ENCODE data around the gene BICC1.

DNA sequence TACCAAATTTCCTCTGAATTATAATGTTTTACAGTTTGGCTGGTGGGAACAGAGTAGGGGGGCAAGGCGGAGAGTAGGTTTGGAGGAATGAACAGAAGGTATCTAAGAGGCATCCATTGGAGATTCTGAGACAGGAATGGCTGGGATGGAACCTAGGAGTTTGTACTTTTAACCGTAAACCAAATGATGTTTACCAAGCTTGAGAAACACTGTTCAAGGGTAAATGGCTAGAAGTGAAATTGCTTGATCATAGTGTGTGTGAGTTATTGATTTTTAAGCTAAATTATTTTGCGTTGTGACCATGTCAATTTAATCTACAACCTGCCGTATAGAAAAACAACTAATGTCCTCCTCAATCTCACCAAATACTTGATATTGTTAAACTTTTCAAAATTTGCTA, 357.4 kb downstream of the BICC1 start:
- TF ChIP-seq, protein P1, sequence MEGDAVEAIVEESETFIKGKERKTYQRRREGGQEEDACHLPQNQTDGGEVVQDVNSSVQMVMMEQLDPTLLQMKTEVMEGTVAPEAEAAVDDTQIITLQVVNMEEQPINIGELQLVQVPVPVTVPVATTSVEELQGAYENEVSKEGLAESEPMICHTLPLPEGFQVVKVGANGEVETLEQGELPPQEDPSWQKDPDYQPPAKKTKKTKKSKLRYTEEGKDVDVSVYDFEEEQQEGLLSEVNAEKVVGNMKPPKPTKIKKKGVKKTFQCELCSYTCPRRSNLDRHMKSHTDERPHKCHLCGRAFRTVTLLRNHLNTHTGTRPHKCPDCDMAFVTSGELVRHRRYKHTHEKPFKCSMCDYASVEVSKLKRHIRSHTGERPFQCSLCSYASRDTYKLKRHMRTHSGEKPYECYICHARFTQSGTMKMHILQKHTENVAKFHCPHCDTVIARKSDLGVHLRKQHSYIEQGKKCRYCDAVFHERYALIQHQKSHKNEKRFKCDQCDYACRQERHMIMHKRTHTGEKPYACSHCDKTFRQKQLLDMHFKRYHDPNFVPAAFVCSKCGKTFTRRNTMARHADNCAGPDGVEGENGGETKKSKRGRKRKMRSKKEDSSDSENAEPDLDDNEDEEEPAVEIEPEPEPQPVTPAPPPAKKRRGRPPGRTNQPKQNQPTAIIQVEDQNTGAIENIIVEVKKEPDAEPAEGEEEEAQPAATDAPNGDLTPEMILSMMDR (IDR thresholded peaks at IDR 0.05; ENCODE audit: poor library complexity) = no peak
- no peak for TF ChIP-seq EZH2 (IDR thresholded peaks at IDR 0.05; ENCODE audit: borderline replicate concordance)
